GM12865 (cell line): ENCODE measurements around the gene HADHB.

Experiments
- DNase-seq: peaks from one replicate; pipeline ENCODE4 v3.0.0; 2010; ENCODE audit warnings: low read depth
- H3K4me3 ChIP-seq: 2 replicates; pipeline ENCODE4 v1.5.1; 2011; ENCODE audit warnings: mild to moderate bottlenecking, low read depth, low read length, control low read depth
- CTCF ChIP-seq: IDR thresholded peaks from 2 replicates; pipeline ENCODE4 v1.5.1; 2011; ENCODE audit warnings: low read length, control low read depth, low read depth, inconsistent platforms; ENCODE audit not compliant: insufficient read depth; ENCODE audit errors: missing control alignments

Gene HADHB

GRCh38 chr2:26244309-26245230 lies at the start of gene HADHB, which contains the start of gene HADHA:
TSS of gene HADHB (plus strand) at chr2:26244939. CDS start at chr2:26254255, 9,316 bp downstream.
TSS of gene HADHA (minus strand) at chr2:26244632. CDS start at chr2:26244596, 36 bp downstream.
- peak; percentile 27 for TF ChIP-seq CTCF
- DNase-seq: peak; percentile 93
- H3K4me3 ChIP-seq: peak within 1 kb of the TSS; percentile 95

- DNase-seq: no peak
- no peak overlapping the region for H3K4me3 ChIP-seq
- TF ChIP-seq CTCF: no peak
Measured at GRCh38 chr2:26195040-26195984, 49.4 kb upstream of the HADHB start.

GRCh38 chr2:26196683-26197418 lies 47.9 kb upstream of the HADHB start:
- no peak for TF ChIP-seq CTCF
- DNase-seq: peak; percentile 57
- no peak overlapping the region for H3K4me3 ChIP-seq

GRCh38 chr2:26197516-26197915 lies 47.2 kb upstream of the HADHB start:
- no peak overlapping the region for H3K4me3 ChIP-seq

GRCh38 chr2:26202981-26203490 lies 41.7 kb upstream of the HADHB start:
- no peak for DNase-seq
- H3K4me3 ChIP-seq: no peak overlapping the region
- TF ChIP-seq CTCF: no peak

More at GRCh38 chr2:26197516-26197915, 47.2 kb upstream of the HADHB start:
- no peak for TF ChIP-seq CTCF
- DNase-seq: no peak

- no peak for TF ChIP-seq CTCF
- no peak overlapping the region for H3K4me3 ChIP-seq
Measured at GRCh38 chr2:26203906-26204305, 40.8 kb upstream of the HADHB start.

More at GRCh38 chr2:26203906-26204305, 40.8 kb upstream of the HADHB start:
- DNase-seq: no peak
